ENCODE data around the gene SLC26A8. TPM values are rescaled to one million over a fixed set of nuclear protein-coding genes. Genes with fewer than 3 reads are reported as not detected.

The SLC26A8 gene
- total and polyA plus RNA-seq, 2 of the 13 experiments (the other 11 are each of a cell fraction or from before 2014, with no cell fraction given), result 0.46 TPM; not detected in 1

DNA sequence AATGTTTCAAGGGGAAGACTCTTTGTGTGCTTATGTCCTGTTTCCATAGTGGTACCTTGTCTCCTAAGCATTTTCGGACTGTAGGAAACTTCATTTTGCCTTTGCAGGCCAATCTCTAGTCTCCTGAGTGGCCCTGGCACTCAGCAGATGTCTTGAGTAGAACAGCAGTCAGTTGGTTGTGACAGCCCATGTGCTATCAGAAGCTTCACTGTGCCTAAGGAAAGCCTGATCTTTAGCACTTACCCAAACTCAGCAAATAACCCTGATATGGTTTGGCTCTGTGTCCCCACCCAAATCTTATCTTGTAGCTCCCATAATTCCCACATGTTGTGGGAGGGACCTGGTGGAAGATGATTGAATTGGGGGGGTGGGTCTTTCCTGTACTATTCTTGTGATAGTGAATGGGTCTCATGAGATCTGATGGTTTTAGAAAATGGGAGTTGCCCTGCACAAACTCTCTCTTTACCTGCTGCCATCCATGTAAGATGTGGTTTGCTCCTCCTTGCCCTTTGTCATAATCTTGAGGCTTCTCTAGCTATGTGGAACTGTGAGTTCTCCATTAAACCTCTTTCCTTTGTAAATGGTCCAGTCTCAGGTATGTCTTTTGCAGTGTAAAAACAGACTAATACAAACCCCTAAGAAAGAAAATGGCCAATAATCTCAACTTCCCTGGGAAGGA is 87.6 kb downstream of the SLC26A8 start:
- ATAC-seq (no peak), DNase-seq (ENCODE audit: low spot score) (no peak), FAIRE-seq (no peak)
- Histone ChIP-seq H3K79me2 (ENCODE audit: insufficient read depth, low read length) (no peaks in the 10 kb centered on the region), H3K27ac (ENCODE audit: extremely low read length, insufficient read depth, low read length) (no peak overlapping the region), H3K4me3 (replicated peaks in 1 of 3; ENCODE audit: insufficient read depth in 1 of 3, low read depth in 2 of 3, low read length in 3 of 3) (no peak overlapping the region), H3K4me1 (ENCODE audit: insufficient read depth, low read length) (peaks cover 33% of the 10 kb centered on the region), H3K9me3 (ENCODE audit: low read length) (no peaks in the 10 kb centered on the region; the same call in 1 of the 2 replicates), H3K9ac (ENCODE audit: insufficient read depth, low read depth, low read length) (no peak overlapping the region), H4K20me1 (ENCODE audit: insufficient read depth, low read length) (no peaks in the 10 kb centered on the region), H3K36me3 (replicated peaks in 1 of 2; ENCODE audit: control insufficient read depth in 1 of 2, insufficient read depth in 2 of 2, low read length in 2 of 2) (no peaks in the 10 kb centered on the region), H3K27me3 (ENCODE audit: control insufficient read depth in 1 of 2, insufficient read depth in 2 of 2, low read length in 2 of 2) (no peaks in the 10 kb centered on the region), H2AFZ (ENCODE audit: low read length) (no peak overlapping the region), H3K4me2 (ENCODE audit: low read depth, low read length) (no peak overlapping the region)
- ChIA-PET POLR2A (no interaction called here), CTCF (ENCODE audit: low intra/inter-chr PET ratio, low total read pairs) (no interaction called here)
- in situ Hi-C loops (cut with HindIII; ENCODE audit: extremely low pct_ligation_motif_present, low pct_unique_long_range_greater_than_20kb) (no loop called here), intact Hi-C loops (cut with micrococcal nuclease; ENCODE audit: unreplicated experiment) (no loop called here)
- BruUV-seq (replicated peaks), result no TSS peak
- TF ChIP-seq ZNF431 (CRISPR knock-in tag; IDR thresholded peaks at IDR 0.05; ENCODE audit: borderline replicate concordance, low read depth) (peak; percentile 86; the same call in 1 of the 2 replicates), ZNF569 (CRISPR knock-in tag; IDR thresholded peaks at IDR 0.05; ENCODE audit: borderline replicate concordance) (no peak)
- WGBS (ENCODE audit: low lambda C conversion rate), result 47% methylated on average over 1 of the region's 1 CpG

DNA sequence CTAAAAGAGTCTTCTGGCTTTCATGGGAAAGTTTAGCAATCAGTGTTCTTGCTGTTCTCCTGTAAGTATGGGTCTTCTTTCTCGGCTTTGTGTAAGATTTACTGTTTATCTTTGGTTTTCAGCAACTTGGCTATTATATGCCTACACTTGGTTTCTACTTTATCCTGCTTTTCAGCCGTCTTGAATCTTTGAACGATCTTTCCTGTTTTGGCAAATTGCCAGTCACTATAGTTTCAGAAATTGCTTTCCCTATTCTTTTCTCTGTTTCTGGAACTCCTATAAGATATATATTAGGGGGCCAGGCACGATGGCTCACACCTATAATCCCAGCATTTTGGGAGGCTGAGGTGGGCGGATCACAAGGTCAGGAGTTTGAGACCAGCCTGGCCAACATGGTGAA is 89.0 kb downstream of the SLC26A8 start:
- no TSS peak for BruUV-seq (replicated peaks)
- Histone ChIP-seq H3K9ac (ENCODE audit: insufficient read depth, low read depth, low read length) (no peak overlapping the region), H3K4me3 (replicated peaks in 1 of 3; ENCODE audit: insufficient read depth in 1 of 3, low read depth in 2 of 3, low read length in 3 of 3) (no peak overlapping the region), H3K27ac (ENCODE audit: extremely low read length, insufficient read depth, low read length) (no peak overlapping the region), H2AFZ (ENCODE audit: low read length) (no peak overlapping the region), H3K4me1 (ENCODE audit: insufficient read depth, low read length) (peaks cover 22% of the 10 kb centered on the region), H4K20me1 (ENCODE audit: insufficient read depth, low read length) (no peaks in the 10 kb centered on the region), H3K27me3 (ENCODE audit: control insufficient read depth in 1 of 2, insufficient read depth in 2 of 2, low read length in 2 of 2) (no peaks in the 10 kb centered on the region), H3K4me2 (ENCODE audit: low read depth, low read length) (no peak overlapping the region), H3K79me2 (ENCODE audit: insufficient read depth, low read length) (no peaks in the 10 kb centered on the region), H3K9me3 (ENCODE audit: low read length) (no peaks in the 10 kb centered on the region; the same call in 1 of the 2 replicates), H3K36me3 (replicated peaks in 1 of 2; ENCODE audit: control insufficient read depth in 1 of 2, insufficient read depth in 2 of 2, low read length in 2 of 2) (no peaks in the 10 kb centered on the region)
- intact Hi-C loops (cut with micrococcal nuclease; ENCODE audit: unreplicated experiment) (no loop called here), in situ Hi-C loops (cut with HindIII; ENCODE audit: extremely low pct_ligation_motif_present, low pct_unique_long_range_greater_than_20kb) (no loop called here)
- WGBS (ENCODE audit: low lambda C conversion rate), result 34% methylated on average over 5 of the region's 5 CpGs
- ATAC-seq (no peak), DNase-seq (ENCODE audit: low spot score) (no peak), FAIRE-seq (no peak)
- POLR2A ChIA-PET, result no interaction called here
- no peak for TF ChIP-seq ZBTB1 (CRISPR knock-in tag; IDR thresholded peaks at IDR 0.05; ENCODE audit: borderline replicate concordance)
- TF ChIP-seq LCORL (IDR thresholded peaks at IDR 0.05), result peak; percentile 90
- TF ChIP-seq LCORL (CRISPR knock-in tag; IDR thresholded peaks at IDR 0.05), result no peak
- CTCF ChIA-PET (ENCODE audit: low intra/inter-chr PET ratio, low total read pairs), result no interaction called here
